ENCODE results near the gene IQSEC1. TPM values are rescaled to one million over a fixed set of nuclear protein-coding genes. Genes with fewer than 3 reads are reported as not detected.

Gene IQSEC1
- total and polyA plus RNA-seq, 9 of the 15 experiments (the other 6 are each of a cell fraction or from before 2014, with no cell fraction given): 0.56 to 39.0 (median 6.8) TPM

- peak in 1 of 2 experiments; percentile 94; a peak in 2 of 4 replicates for TF ChIP-seq MLLT1 (IDR thresholded peaks at IDR 0.05)
- TF ChIP-seq MTA1 (IDR thresholded peaks at IDR 0.05; ENCODE audit: borderline replicate concordance): no peak
- TF ChIP-seq XRCC3 (IDR thresholded peaks at IDR 0.05): no peak
- peak; percentile 71 for TF ChIP-seq NFE2 (IDR thresholded peaks at IDR 0.05; ENCODE audit: low read depth)
- 0 out of 2 replicates have a peak, but pooled peaks have one; percentile 51 for TF ChIP-seq SMARCA4 (IDR thresholded peaks at IDR 0.05)
- no peak for TF ChIP-seq ZFPM2 (CRISPR knock-in tag; IDR thresholded peaks at IDR 0.05)
- peak in 1 of 3 experiments; percentile 57; a peak in 1 of 6 replicates for TF ChIP-seq ZBTB11 (CRISPR knock-in tag; IDR thresholded peaks at IDR 0.05)
- 0 out of 2 replicates have a peak, but pooled peaks have one; percentile 14 for TF ChIP-seq BCOR (IDR thresholded peaks at IDR 0.05)
- peak; percentile 58 to 85; a peak in 3 of 4 replicates for TF ChIP-seq FOXK2 (conservative IDR thresholded peaks at IDR 0.05 in 1 of 2, IDR thresholded peaks at IDR 0.05 in 1 of 2; ENCODE audit: low read depth in 2 of 2)
Measured at GRCh38 chr3:12935023-12935860, 138.0 kb downstream of the IQSEC1 start (continued).
